ENCODE measurements around the gene TSSC4.

TSSC4 gene

GRCh38 chr11:2369896-2370295 is 30.7 kb upstream of the TSSC4 start:
- no peak for DNase-seq

GRCh38 chr11:2374456-2375201 is 25.9 kb upstream of the TSSC4 start:
- no peak for DNase-seq

GRCh38 chr11:2375341-2375853 is 25.2 kb upstream of the TSSC4 start:
- no peak for DNase-seq

GRCh38 chr11:2375964-2376551 is 24.5 kb upstream of the TSSC4 start:
- DNase-seq: no peak

- peak; percentile 66 for DNase-seq
Measured at GRCh38 chr11:2376751-2377451, 23.6 kb upstream of the TSSC4 start, which contains the start of gene CD81. CD81 (plus strand) TSS chr11:2377310; CDS start chr11:2377550, 240 bp downstream.

- DNase-seq: peak; percentile 66
Measured at GRCh38 chr11:2377511-2378443, 22.8 kb upstream of the TSSC4 start.

- DNase-seq: no peak
Measured at GRCh38 chr11:2378527-2379210, 21.9 kb upstream of the TSSC4 start.

GRCh38 chr11:2379466-2380174 is 20.9 kb upstream of the TSSC4 start:
- DNase-seq: no peak

GRCh38 chr11:2380396-2380795 is 20.2 kb upstream of the TSSC4 start:
- no peak for DNase-seq

GRCh38 chr11:2380807-2381350 is 19.7 kb upstream of the TSSC4 start:
- DNase-seq: no peak

GRCh38 chr11:2381494-2382128 is 18.9 kb upstream of the TSSC4 start:
- DNase-seq: no peak

- no peak for DNase-seq
Measured at GRCh38 chr11:2382129-2382517, 18.4 kb upstream of the TSSC4 start.

- no peak for DNase-seq
Measured at GRCh38 chr11:2382936-2383851, 17.4 kb upstream of the TSSC4 start.

GRCh38 chr11:2383852-2384804 is 16.4 kb upstream of the TSSC4 start:
- no peak for DNase-seq

- DNase-seq: no peak
Measured at GRCh38 chr11:2385156-2386151, 15.1 kb upstream of the TSSC4 start.

GRCh38 chr11:2386591-2386990 is 14.0 kb upstream of the TSSC4 start:
- DNase-seq: no peak

Data from stimulated activated CD4-positive, alpha-beta T cell treated with anti-CD3 and anti-CD28 coated beads, Interleukin-4, amount 100 ng/mL, for 24 hours (primary cell).